Trophoblast cell (in vitro differentiated cells and primary cell): ENCODE data around the gene ARHGAP30. TPM values are rescaled to one million over a fixed set of nuclear protein-coding genes. Genes with fewer than 3 reads are reported as not detected.
A peak's percentile ranks its signal among the peaks of the same experiment; 100 is the strongest.
"Not testable (repeated sequence)": the region's sequence is repeated elsewhere in the genome, so short reads cannot be mapped to it uniquely, and the experiment has no call there.

Source experiments
- DNase-seq, 2 donors: peaks; one replicate each; pipeline ENCODE4 v3.0.0-alpha.2; 2016
- H2AFZ ChIP-seq: 2 replicates; pipeline ENCODE4 v1.6.1; 2013; ENCODE audit warnings: low read length, moderate library complexity, mild to moderate bottlenecking; ENCODE audit not compliant: insufficient read depth, poor library complexity
- H2AK5ac ChIP-seq: 2 replicates; pipeline ENCODE4 v1.6.1; 2013; ENCODE audit warnings: mild to moderate bottlenecking, low read length
- H2BK120ac ChIP-seq: 2 replicates; pipeline ENCODE4 v1.6.1; 2013; ENCODE audit warnings: low read length, mild to moderate bottlenecking, moderate library complexity; ENCODE audit not compliant: insufficient read depth, poor library complexity
- H2BK12ac ChIP-seq: 2 replicates; pipeline ENCODE4 v1.6.1; 2013; ENCODE audit warnings: mild to moderate bottlenecking, low read length, moderate library complexity
- H2BK5ac ChIP-seq: 2 replicates; pipeline ENCODE4 v1.6.1; 2013; ENCODE audit warnings: low read length, low read depth, moderate library complexity, mild to moderate bottlenecking; ENCODE audit not compliant: poor library complexity
- H3K14ac ChIP-seq: 2 replicates; pipeline ENCODE4 v1.6.1; 2013; ENCODE audit warnings: mild to moderate bottlenecking, low read length
- H3K18ac ChIP-seq: 2 replicates; pipeline ENCODE4 v1.6.1; 2013; ENCODE audit warnings: mild to moderate bottlenecking, low read length
- H3K23ac ChIP-seq: 2 replicates; pipeline ENCODE4 v1.6.1; 2013; ENCODE audit warnings: low read length
- H3K27ac ChIP-seq: 2 replicates; pipeline ENCODE4 v1.5.1; 2013; ENCODE audit warnings: low read depth, mild to moderate bottlenecking, inconsistent platforms, low read length, moderate library complexity
- H3K27me3 ChIP-seq: 2 replicates; pipeline ENCODE4 v1.6.1; 2013; ENCODE audit warnings: inconsistent platforms, mild to moderate bottlenecking, low read length, moderate library complexity; ENCODE audit not compliant: insufficient read depth
- H3K36me3 ChIP-seq, 2 experiments: 1 replicate in 1 of 2; 2 replicates in 1 of 2; pipeline ENCODE4 v1.6.1; 2013; ENCODE audit warnings: low read length in 2 of 2, mild to moderate bottlenecking in 2 of 2, moderate library complexity in 1 of 2; ENCODE audit not compliant: insufficient read depth in 2 of 2, control insufficient read depth in 1 of 2
- H3K4ac ChIP-seq: 2 replicates; pipeline ENCODE4 v1.6.1; 2013; ENCODE audit warnings: low read depth, mild to moderate bottlenecking, low read length, moderate library complexity
- H3K4me1 ChIP-seq, 2 experiments: 1 replicate in 1 of 2; 2 replicates in 1 of 2; pipeline ENCODE4 v1.6.1; 2013; ENCODE audit warnings: low read length in 2 of 2, mild to moderate bottlenecking in 2 of 2, moderate library complexity in 1 of 2; ENCODE audit not compliant: insufficient read depth in 2 of 2, control insufficient read depth in 1 of 2
- H3K4me2 ChIP-seq: 2 replicates; pipeline ENCODE4 v1.6.1; 2013; ENCODE audit warnings: inconsistent platforms, mild to moderate bottlenecking, low read length, moderate library complexity
- H3K4me3 ChIP-seq: 2 replicates; pipeline ENCODE4 v1.5.1; 2013; ENCODE audit warnings: mild to moderate bottlenecking, low read depth, low read length, inconsistent platforms
- H3K79me1 ChIP-seq: one replicate; pipeline ENCODE4 v1.6.1; 2013; ENCODE audit warnings: low read length
- H3K79me2 ChIP-seq: 2 replicates; pipeline ENCODE4 v1.6.1; 2013; ENCODE audit warnings: low read length, mild to moderate bottlenecking; ENCODE audit not compliant: control insufficient read depth, insufficient read depth, poor library complexity
- H3K9ac ChIP-seq: 2 replicates; pipeline ENCODE4 v1.6.1; 2013; ENCODE audit warnings: mild to moderate bottlenecking, low read length
- H3K9me3 ChIP-seq: 2 replicates; pipeline ENCODE4 v1.6.1; 2013; ENCODE audit warnings: low read depth, mild to moderate bottlenecking, control low read depth, inconsistent platforms, low read length; ENCODE audit not compliant: insufficient read depth
- H4K12ac ChIP-seq: 2 replicates; pipeline ENCODE4 v1.6.1; 2013; ENCODE audit warnings: low read depth, mild to moderate bottlenecking, low read length, moderate library complexity
- H4K8ac ChIP-seq: 2 replicates; pipeline ENCODE4 v1.6.1; 2013; ENCODE audit warnings: low read depth, mild to moderate bottlenecking, low read length, moderate library complexity
- H4K91ac ChIP-seq: one replicate; pipeline ENCODE4 v1.6.1; 2013; ENCODE audit warnings: low read depth, mild to moderate bottlenecking, low read length, moderate library complexity
- WGBS: extraction: QIAGEN DNeasy Blood & Tissue Kit; methylation state at CpG from one replicate; pipeline ENCODE4 v1.1.7; 2013; ENCODE audit warnings: missing lambda C conversion rate; ENCODE audit not compliant: insufficient read length, insufficient coverage; ENCODE audit errors: extremely low coverage; 5-methylcytosine and 5-hydroxymethylcytosine counted together
- polyA plus RNA-seq: library from polyadenylated mRNA; stranded (reverse); fragments of 200-250 nt; gene quantifications from 2 replicates; pipeline ENCODE4 v1.2.3, GENCODE V29; 2013

Gene ARHGAP30
- polyA plus RNA-seq: 0.82 and 0.97 TPM in 2 replicates

GRCh38 chr1:161069731-161070270 is at the start of gene ARHGAP30:
Gene ARHGAP30, minus strand, starts transcription at chr1:161069891. Its CDS starts 267 bp downstream, at chr1:161069624.
- Histone ChIP-seq H3K23ac (no peak within 1 kb of the TSS), H3K36me3 (peaks cover 14 to 18% of the 10 kb centered on the region in 2 experiments), H3K79me1 (peaks cover 11% of the 10 kb centered on the region), H3K4me2 (no peak within 1 kb of the TSS), H3K4me1 (peaks cover 11 to 21% of the 10 kb centered on the region in 2 experiments), H2AFZ (no peak within 1 kb of the TSS), H2BK12ac (no peak within 1 kb of the TSS), H2BK5ac (no peak within 1 kb of the TSS), H3K9ac (no peak within 1 kb of the TSS), H3K27ac (no peak within 1 kb of the TSS), H3K14ac (no peak within 1 kb of the TSS), H3K18ac (no peak within 1 kb of the TSS), H4K8ac (no peak within 1 kb of the TSS), H3K9me3 (no peaks in the 10 kb centered on the region), H2AK5ac (peak within 1 kb of the TSS; percentile 28), H3K27me3 (no peaks in the 10 kb centered on the region), H2BK120ac (no peak within 1 kb of the TSS), H3K79me2 (no peaks in the 10 kb centered on the region), H4K91ac (no peak within 1 kb of the TSS), H4K12ac (no peak within 1 kb of the TSS), H3K4ac (no peak within 1 kb of the TSS), H3K4me3 (no peak within 1 kb of the TSS)
- WGBS: no CpG with 5 or more reads among the region's 9 CpGs
- no peak for DNase-seq

GRCh38 chr1:161117759-161118581 is 48.3 kb upstream of the ARHGAP30 start, which contains the start of the genes NIT1 and PFDN2:
Gene NIT1, plus strand, starts transcription at chr1:161118105. Its CDS starts 72 bp downstream, at chr1:161118177.
Gene PFDN2, minus strand, starts transcription at chr1:161118037. Its CDS starts 11 bp downstream, at chr1:161118026.
- Histone ChIP-seq H3K4me3 (peak within 1 kb of the TSS; percentile 95), H4K91ac (peak within 1 kb of the TSS; percentile 45), H3K23ac (no peak within 1 kb of the TSS), H3K9me3 (peaks cover 2% of the 10 kb centered on the region), H3K27ac (peak within 1 kb of the TSS; percentile 90), H3K27me3 (no peaks in the 10 kb centered on the region), H3K4me2 (peak within 1 kb of the TSS; percentile 77), H3K79me2 (peaks cover 10% of the 10 kb centered on the region), H3K79me1 (peaks cover 5% of the 10 kb centered on the region), H3K4ac (peak within 1 kb of the TSS; percentile 32), H2BK5ac (peak within 1 kb of the TSS; percentile 29), H2AK5ac (peak within 1 kb of the TSS; percentile 74), H2BK12ac (peak within 1 kb of the TSS; percentile 14), H2BK120ac (peak within 1 kb of the TSS; percentile 5), H3K9ac (peak within 1 kb of the TSS; percentile 90), H2AFZ (peak within 1 kb of the TSS; percentile 61), H4K8ac (peak within 1 kb of the TSS; percentile 67), H4K12ac (peak within 1 kb of the TSS; percentile 45), H3K14ac (peak within 1 kb of the TSS; percentile 33), H3K4me1 (peaks cover 9 to 11% of the 10 kb centered on the region in 2 experiments), H3K36me3 (peaks cover 19 to 27% of the 10 kb centered on the region in 2 experiments), H3K18ac (peak within 1 kb of the TSS; percentile 8)
- no CpG with 5 or more reads among the region's 58 CpGs for whole genome bisulfite sequencing
- DNase-seq: peak; percentile 89 to 92

- H4K8ac ChIP-seq, H3K27ac ChIP-seq, H2AK5ac ChIP-seq, H3K9me3 ChIP-seq, H2BK120ac ChIP-seq, H3K27me3 ChIP-seq, H3K18ac ChIP-seq, H3K79me1 ChIP-seq, H4K12ac ChIP-seq, H2BK5ac ChIP-seq, H2BK12ac ChIP-seq, H3K9ac ChIP-seq, H4K91ac ChIP-seq, H3K4me2 ChIP-seq, H3K14ac ChIP-seq, H3K4me3 ChIP-seq, H2AFZ ChIP-seq, H3K23ac ChIP-seq, DNase-seq: not testable (repeated sequence)
- Histone ChIP-seq H3K79me2 (peaks cover 10% of the 10 kb centered on the region), H3K4me1 (peaks cover 9 to 11% of the 10 kb centered on the region in 2 experiments), H3K4ac (peak overlapping the region; percentile 17), H3K36me3 (peaks cover 9 to 11% of the 10 kb centered on the region in 2 experiments)
- WGBS: no CpG with 5 or more reads among the region's 6 CpGs
Observed at GRCh38 chr1:161115961-161116360, 46.3 kb upstream of the ARHGAP30 start.

- Histone ChIP-seq H3K36me3 (peaks cover 3 to 4% of the 10 kb centered on the region in 2 experiments), H3K4me1 (peaks cover 9 to 11% of the 10 kb centered on the region in 2 experiments), H2AK5ac (no peak overlapping the region), H3K27me3 (no peaks in the 10 kb centered on the region), H3K27ac (no peak overlapping the region), H4K8ac (no peak overlapping the region), H3K9me3 (no peaks in the 10 kb centered on the region), H2BK12ac (no peak overlapping the region), H2BK120ac (no peak overlapping the region), H3K4me3 (no peak overlapping the region), H3K79me1 (peaks cover 5% of the 10 kb centered on the region), H2AFZ (no peak overlapping the region), H3K14ac (no peak overlapping the region), H3K79me2 (peaks cover 10% of the 10 kb centered on the region), H3K18ac (no peak overlapping the region), H4K12ac (no peak overlapping the region), H4K91ac (no peak overlapping the region), H3K4me2 (no peak overlapping the region), H2BK5ac (no peak overlapping the region), H3K9ac (no peak overlapping the region), H3K4ac (no peak overlapping the region), H3K23ac (peak overlapping the region; percentile 42)
- DNase-seq: peak; percentile 77 to 84
- WGBS: no CpG with 5 or more reads among the region's 12 CpGs
Observed at GRCh38 chr1:161115132-161115711, 45.5 kb upstream of the ARHGAP30 start.
